ENCODE results near the gene TMEM91. TPM values are rescaled to one million over a fixed set of nuclear protein-coding genes. Genes with fewer than 3 reads are reported as not detected.
"Not testable (repeated sequence)": the region's sequence is repeated elsewhere in the genome, so short reads cannot be mapped to it uniquely, and the experiment has no call there.

TMEM91 gene
- total RNA-seq, 1 donor from 2014 or later, result 52.6 TPM

DNA sequence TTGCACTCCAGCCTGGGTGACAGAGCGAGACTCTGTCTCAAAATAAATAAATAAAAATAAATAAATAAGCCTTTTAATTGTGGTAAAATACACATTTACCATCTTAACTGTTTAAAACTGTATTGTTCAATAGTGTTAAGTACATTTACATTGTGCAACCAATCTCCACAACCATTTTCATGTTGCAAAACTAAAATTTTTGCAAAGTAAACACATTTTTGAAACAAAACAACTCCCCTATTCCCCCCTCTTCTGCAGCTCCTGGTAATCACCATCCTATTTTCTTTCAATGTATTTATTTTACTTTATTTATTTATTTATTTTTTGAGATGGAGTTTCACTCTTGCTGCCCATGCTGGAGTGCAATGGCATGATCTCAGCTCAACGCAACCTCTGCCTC, 6.6 kb upstream of the TMEM91 start:
- peaks cover 6% of the 10 kb centered on the region for H3K4me1 Mint-ChIP-seq (ENCODE audit: low read depth, unreplicated experiment)

DNA sequence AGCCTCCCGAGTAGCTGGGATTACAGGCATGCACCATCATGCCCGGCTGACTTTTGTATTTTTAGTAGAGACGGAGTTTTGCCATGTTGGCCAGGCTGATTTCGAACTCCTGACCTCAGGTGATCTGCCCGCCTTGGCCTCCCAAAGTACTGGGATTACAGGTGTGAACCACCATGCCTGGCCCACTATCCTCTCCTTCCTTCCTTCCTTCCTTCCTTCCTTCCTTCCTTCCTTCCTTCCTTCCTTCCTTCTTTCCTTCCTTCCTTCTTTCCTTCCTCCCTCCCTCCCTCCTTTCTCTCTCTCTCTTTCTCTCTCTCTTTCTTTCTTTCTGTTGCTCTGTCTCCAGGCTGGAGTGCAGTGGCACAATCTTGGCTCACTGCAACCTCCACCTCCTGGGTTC, 5.2 kb upstream of the TMEM91 start:
- not testable (repeated sequence) for H3K36me3 Mint-ChIP-seq (ENCODE audit: unreplicated experiment)

More for the DNA sequence above, 6.6 kb upstream of the TMEM91 start:
- H3K9me3 Mint-ChIP-seq (ENCODE audit: unreplicated experiment), result peaks cover 4% of the 10 kb centered on the region
- DNase-seq, result no peak
- TF ChIP-seq, protein P1, sequence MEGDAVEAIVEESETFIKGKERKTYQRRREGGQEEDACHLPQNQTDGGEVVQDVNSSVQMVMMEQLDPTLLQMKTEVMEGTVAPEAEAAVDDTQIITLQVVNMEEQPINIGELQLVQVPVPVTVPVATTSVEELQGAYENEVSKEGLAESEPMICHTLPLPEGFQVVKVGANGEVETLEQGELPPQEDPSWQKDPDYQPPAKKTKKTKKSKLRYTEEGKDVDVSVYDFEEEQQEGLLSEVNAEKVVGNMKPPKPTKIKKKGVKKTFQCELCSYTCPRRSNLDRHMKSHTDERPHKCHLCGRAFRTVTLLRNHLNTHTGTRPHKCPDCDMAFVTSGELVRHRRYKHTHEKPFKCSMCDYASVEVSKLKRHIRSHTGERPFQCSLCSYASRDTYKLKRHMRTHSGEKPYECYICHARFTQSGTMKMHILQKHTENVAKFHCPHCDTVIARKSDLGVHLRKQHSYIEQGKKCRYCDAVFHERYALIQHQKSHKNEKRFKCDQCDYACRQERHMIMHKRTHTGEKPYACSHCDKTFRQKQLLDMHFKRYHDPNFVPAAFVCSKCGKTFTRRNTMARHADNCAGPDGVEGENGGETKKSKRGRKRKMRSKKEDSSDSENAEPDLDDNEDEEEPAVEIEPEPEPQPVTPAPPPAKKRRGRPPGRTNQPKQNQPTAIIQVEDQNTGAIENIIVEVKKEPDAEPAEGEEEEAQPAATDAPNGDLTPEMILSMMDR (IDR thresholded peaks at IDR 0.05; ENCODE audit: partially characterized antibody, unreplicated experiment), result no peak
- no peak overlapping the region for H3K27ac Mint-ChIP-seq (ENCODE audit: unreplicated experiment)
- H3K4me3 Mint-ChIP-seq (ENCODE audit: unreplicated experiment), result no peak overlapping the region
- no peaks in the 10 kb centered on the region for H3K36me3 Mint-ChIP-seq (ENCODE audit: unreplicated experiment)
- peaks cover 3% of the 10 kb centered on the region for H3K27me3 Mint-ChIP-seq (ENCODE audit: unreplicated experiment)

DNA sequence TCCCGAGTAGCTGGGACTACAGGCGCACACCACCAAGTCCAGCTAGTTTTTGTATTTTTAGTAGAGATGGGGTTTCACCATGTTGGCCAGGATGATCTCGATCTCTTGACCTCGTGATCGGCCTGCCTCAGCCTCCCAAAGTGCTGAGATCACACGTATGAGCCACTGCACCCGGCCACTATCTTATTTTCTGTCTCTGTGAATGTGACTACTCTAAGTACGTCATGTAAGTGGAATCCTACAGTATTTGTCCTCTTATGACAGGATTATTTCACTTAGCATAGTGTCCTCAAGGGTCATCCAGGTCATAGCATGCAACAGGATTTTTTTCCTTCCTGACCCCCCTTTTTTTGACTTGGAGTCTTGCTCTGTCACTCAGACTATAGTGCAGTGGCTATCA, 4.8 kb upstream of the TMEM91 start:
- Mint-ChIP-seq H3K4me1 (ENCODE audit: low read depth, unreplicated experiment) (peaks cover 8% of the 10 kb centered on the region), H3K9me3 (ENCODE audit: unreplicated experiment) (peaks cover 7% of the 10 kb centered on the region), H3K4me3 (ENCODE audit: unreplicated experiment) (no peak overlapping the region), H3K27me3 (ENCODE audit: unreplicated experiment) (peaks cover 4% of the 10 kb centered on the region), H3K27ac (ENCODE audit: unreplicated experiment) (no peak overlapping the region), H3K36me3 (ENCODE audit: unreplicated experiment) (no peaks in the 10 kb centered on the region)
- TF ChIP-seq, protein P1 (IDR thresholded peaks at IDR 0.05; ENCODE audit: partially characterized antibody, unreplicated experiment), result no peak
- DNase-seq, result no peak

More for the DNA sequence above, 5.2 kb upstream of the TMEM91 start:
- H3K9me3 Mint-ChIP-seq (ENCODE audit: unreplicated experiment); H3K27ac Mint-ChIP-seq (ENCODE audit: unreplicated experiment); DNase-seq; H3K4me3 Mint-ChIP-seq (ENCODE audit: unreplicated experiment); H3K4me1 Mint-ChIP-seq (ENCODE audit: low read depth, unreplicated experiment); H3K27me3 Mint-ChIP-seq (ENCODE audit: unreplicated experiment): not testable (repeated sequence)

GRCh38 chr19:41372501-41372900, 3.8 kb upstream of the TMEM91 start:
- Mint-ChIP-seq H3K27ac (ENCODE audit: unreplicated experiment) (peak overlapping the region; percentile 96), H3K4me3 (ENCODE audit: unreplicated experiment) (no peak overlapping the region), H3K9me3 (ENCODE audit: unreplicated experiment) (peaks cover 12% of the 10 kb centered on the region), H3K27me3 (ENCODE audit: unreplicated experiment) (peaks cover 6% of the 10 kb centered on the region), H3K36me3 (ENCODE audit: unreplicated experiment) (no peaks in the 10 kb centered on the region), H3K4me1 (ENCODE audit: low read depth, unreplicated experiment) (peaks cover 8% of the 10 kb centered on the region)
- no peak for DNase-seq
- TF ChIP-seq, protein P1 (IDR thresholded peaks at IDR 0.05; ENCODE audit: partially characterized antibody, unreplicated experiment), result no peak

- DNase-seq, result peak; percentile 86
- peak overlapping the region; percentile 96 for H3K27ac Mint-ChIP-seq (ENCODE audit: unreplicated experiment)
- peaks cover 6% of the 10 kb centered on the region for H3K27me3 Mint-ChIP-seq (ENCODE audit: unreplicated experiment)
- peaks cover 12% of the 10 kb centered on the region for H3K9me3 Mint-ChIP-seq (ENCODE audit: unreplicated experiment)
- TF ChIP-seq, protein P1 (IDR thresholded peaks at IDR 0.05; ENCODE audit: partially characterized antibody, unreplicated experiment), result no peak
- H3K36me3 Mint-ChIP-seq (ENCODE audit: unreplicated experiment), result no peaks in the 10 kb centered on the region
- H3K4me1 Mint-ChIP-seq (ENCODE audit: low read depth, unreplicated experiment), result peaks cover 14% of the 10 kb centered on the region
- peak overlapping the region; percentile 66 for H3K4me3 Mint-ChIP-seq (ENCODE audit: unreplicated experiment)
Observed at GRCh38 chr19:41373993-41374392, 2.3 kb upstream of the TMEM91 start.

Data from glutamatergic neuron (in vitro differentiated cells).